DLD1 (cell line): Measurements from ENCODE around the gene SULT1C2.

Experiments used
- in situ Hi-C: cut with HindIII; loops from 2 replicates; pipeline ENCODE4 v1.10.0; 2017; ENCODE audit warnings: low sequenced_read_pairs

Gene SULT1C2

DNA sequence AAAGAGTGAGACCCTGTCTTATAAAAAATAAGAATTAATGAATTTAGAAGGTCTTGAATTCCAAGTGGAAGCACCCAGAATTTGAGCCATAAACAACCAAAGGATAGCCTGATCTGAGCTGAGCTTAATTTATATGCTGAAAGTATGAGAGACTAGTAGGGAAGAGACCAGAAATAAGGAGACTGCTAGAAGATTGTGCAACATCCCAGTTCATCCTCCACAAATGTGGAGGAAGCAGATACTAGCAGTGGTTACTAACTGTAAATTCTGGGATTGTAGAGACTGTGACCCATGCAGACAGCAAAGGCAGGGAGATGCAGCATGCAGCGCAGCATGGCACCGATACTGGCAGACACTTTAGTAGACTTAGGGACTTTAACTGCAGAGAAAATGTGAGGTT is 1.5 kb upstream of the SULT1C2 start:
- in situ Hi-C loops: no loop called here

DNA sequence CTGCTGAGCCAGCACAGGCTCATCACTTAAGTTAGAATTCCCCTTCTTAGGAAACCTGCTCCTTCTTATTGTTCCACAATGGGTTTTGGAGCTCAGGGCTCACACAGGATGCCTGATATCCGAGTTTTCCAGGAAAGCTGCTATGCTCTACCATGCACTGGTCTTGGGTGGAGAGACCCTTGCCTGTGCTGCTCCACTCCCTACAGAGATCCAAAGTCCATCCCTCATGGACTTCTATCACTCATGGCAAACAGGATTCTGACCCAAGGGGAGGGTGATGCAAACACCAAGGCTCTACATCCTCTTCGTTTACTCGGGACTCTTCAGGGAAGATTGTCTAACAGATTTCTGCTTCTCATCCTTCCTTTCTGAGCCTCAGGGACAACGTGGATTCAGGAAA is 5.2 kb downstream of the SULT1C2 start:
- in situ Hi-C loops: no loop called here

DNA sequence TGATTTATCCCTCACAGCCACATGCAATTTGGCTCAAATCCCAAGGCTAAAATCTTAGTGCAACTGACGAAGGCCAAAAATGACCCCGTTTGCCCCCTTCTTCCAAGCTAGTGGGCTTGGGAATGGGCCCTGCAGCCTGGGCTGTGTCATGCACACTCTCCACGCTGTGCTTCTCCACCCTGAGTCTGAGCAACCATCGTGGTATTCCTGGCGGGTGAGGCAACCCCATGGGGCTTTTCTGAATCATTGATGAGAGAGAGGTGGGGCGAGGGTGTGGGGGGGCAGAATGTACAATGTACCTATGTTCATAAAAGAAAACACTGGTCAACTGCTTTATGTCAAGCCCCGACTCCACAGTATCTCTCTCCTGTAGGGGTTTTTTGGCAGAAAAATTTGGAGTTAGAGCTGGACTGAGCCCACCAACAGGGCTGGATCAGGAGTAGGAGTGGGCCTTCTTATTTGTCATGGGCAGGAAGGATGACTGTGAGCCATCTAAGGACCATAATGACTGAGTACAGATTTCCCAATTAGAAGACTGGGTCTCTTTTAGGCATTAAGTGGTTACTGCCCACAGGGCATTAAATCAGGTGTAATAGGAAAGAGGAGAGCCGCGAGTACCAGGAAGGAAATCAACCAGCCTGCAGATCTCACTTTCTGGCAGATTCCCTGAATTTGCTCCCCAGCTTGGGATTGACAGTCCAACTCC is 8.9 kb downstream of the SULT1C2 start:
- in situ Hi-C loops: no loop called here

DNA sequence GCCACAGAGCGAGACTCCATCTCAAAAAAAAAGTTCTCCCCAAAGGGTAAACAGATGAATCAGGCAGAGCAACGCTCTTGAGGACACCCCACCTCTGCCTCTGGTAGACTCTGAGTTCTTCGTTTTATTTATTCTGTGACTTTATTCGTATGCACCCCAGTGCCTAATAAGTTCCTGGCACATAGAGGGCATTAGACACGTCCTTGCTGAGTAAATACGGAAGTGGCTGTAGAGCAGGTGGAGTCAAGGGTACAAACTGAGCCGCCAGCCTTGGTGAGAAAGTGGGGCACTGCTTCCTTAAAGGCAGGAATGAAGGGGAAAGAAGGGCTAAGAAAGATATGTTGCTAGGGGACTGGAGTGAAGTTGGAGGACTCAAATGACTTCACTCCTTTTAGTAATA is 12.9 kb downstream of the SULT1C2 start:
- in situ Hi-C loops: no loop called here

DNA sequence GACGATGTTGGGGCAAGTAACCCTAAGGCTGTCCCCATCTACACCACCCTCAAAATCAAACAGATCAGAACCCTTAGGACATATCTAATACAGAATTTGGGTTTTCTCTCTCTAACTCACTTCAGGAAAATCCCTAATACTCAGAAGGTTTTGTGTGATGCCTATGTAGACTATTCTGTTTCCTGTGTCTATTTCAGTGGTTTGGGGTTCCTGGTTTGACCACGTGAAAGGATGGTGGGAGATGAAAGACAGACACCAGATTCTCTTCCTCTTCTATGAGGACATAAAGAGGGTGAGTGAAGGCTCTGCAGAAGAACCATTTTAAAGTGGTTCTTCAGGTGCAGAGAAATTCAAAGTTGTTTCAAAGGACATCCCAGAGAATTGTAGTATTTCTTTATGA is 16.3 kb downstream of the SULT1C2 start:
- in situ Hi-C loops: no loop called here

DNA sequence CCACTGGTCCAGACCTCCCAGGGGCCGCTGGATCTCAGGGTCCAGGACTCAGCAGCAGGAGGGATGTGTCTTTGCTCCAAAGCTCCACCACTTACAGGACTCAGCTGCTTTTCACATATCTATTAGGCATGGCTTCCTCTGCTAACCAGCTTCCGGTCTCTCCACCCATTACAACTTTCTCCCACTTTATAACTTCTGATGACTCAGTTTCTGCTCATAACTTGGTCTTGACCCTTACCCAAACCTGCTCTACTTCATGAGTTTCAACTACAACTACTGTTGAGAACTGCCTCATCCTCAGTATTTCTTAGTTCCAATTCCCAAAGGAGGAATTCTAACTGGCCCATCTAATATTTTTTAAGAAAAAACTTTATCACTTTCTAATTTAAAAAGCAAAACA is 17.2 kb downstream of the SULT1C2 start:
- in situ Hi-C loops: no loop called here

DNA sequence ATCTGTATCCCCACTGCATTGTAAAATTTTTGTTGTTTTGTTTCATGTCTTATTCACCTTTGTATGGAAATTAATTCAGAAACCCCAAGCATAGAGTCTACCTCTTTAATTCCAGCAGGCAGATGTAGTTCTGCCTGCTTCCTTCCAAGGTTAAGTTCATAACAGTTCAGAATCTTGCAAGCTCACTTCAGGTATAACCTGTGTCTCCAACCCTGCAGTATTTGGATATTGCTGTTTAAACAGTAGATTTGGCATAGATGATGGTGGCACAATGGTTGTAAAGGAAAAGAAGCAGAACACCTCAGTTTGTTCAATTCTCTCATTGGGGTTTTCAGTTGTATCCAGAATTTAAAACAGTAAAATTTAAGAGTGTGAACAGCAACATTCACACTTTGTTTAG is 21.2 kb downstream of the SULT1C2 start:
- in situ Hi-C loops: no loop called here

DNA sequence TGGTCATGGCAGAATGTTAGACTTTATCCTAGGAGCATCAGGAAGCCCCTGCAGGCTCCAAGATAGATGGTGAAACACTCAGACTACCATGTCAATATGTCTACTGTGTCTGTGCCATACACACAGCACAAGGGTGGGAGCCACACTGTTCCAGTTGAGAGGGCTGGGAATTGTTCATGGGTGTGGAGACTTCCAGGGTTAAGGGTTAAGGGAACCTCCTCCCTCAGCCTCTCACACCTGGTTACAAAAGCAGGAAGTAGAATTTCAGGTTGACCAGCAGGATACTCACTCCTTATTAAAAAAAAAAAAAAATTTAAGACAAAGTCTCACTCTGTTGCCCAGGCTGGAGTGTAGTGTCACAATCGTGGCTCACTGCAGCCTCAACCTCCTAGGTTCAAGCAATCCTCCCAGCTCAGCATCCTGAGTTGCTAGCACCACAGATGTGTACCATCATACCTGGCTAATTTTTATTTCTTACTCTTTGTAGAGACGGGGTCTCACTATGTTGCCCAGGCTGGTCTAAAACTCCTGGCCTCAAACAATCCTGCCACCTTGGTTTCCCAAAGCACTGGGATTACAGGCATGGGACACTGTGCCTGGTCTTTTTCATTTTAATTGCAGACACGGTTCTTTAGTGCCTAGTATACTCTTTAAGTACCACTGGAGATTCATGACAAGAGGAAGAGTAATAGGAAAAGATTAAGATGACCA is 26.0 kb downstream of the SULT1C2 start:
- in situ Hi-C loops: no loop called here

DNA sequence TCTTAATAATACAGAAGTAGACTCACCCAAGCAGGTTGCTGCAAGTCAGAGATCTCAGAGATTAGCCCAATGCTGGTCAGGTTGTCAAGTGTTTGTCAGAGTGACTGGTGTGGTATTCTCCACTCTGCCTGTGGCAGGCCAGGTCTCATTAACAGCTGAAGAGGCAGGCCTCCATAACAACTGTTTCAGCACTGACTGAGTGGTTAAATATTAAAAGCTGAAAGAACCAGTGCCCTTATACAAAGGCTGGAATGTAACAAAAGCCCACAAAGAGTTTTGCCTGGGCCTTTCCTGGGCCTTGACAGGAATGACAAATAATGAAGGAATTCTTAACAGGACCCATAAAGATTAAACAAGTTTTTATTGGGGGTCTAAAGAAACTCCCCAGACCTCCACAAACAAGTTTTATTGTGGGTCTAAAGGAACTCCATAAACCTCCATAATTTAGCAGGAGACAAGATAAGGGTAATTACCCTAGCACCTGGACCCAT is 26.8 kb downstream of the SULT1C2 start:
- in situ Hi-C loops: no loop called here

DNA sequence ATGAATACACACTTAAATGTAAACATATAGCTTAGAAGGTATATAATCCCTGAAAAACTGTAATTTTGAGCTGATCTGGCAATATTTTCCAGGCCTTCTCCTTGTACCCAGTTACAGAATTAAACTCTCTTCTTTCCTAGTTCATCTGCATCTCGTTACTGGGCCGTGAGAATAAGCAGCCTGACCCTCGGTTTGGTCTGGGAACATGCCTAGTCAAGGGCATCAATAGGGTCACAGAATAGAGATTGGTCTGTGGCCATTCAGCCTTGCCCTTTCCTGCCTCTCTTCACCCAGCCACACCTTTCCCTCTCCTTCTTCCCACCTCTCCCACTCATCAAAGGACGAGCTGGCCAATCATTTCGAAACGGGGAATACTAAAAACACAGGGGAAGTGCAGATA is 27.3 kb downstream of the SULT1C2 start:
- in situ Hi-C loops: no loop called here

DNA sequence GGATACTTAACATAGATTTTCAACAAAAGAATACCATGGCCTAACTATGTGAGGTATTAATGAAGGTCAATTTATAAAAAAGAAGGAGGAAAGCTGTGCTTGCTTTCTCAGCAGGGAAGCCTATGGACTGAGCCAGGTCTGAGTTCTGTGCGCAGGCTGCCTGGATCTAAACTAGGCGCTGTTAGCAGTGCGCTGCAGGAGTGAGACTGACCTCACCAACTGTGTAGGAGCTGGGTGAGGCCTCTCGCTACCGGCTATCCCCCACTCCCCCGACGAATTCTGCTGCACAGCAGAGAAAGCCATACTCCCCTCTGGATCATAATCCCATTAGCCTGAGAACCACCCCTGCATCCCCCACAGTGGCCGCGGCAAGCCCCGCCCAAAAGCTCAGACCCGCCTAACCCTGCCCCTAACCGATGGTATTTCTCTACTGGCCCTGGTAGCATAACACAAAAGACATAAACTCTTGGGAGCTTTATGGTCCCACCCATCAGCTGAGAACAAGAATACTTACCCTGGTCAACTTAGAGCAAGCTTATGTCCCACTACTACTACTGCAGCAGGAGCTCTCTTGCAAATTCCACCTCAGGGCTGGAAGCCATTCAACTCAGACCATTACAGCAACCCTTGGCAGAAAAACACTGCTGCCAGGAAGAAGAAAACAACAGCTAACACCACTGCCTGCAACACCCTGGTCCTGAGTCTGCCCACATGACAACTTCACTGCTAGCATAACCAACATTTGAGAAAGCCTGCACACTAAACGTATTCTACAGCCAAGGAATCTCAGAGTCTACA is 28.0 kb downstream of the SULT1C2 start:
- in situ Hi-C loops: no loop called here

DNA sequence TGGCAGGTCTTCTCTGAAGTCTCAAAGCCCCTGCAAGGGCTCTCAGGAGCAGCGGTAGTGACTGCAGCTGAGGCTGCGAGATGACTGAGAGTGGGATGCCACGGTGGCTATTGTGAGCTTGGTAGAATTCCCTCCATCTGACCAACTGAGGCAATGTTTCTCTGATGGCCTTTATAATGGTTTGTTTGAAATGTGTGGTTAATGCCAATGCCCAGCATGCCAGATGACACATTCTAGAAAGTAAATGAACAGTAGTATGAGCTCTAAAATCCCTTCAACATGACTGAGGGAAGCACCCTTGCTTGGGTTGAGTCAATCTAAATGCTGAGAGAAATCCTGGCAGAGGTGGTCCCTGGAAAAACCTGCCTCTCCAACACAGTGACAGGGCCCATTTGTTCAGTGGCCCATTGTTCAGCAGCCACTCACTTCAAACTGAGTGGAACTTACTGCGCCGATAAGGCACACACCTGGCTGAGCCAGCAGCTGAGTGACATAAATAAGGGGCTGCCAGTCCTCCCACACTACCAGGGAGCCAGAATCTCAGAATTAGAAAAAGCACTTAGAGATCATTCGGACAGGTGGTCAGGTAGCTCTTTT is 31.7 kb downstream of the SULT1C2 start:
- in situ Hi-C loops: no loop called here

DNA sequence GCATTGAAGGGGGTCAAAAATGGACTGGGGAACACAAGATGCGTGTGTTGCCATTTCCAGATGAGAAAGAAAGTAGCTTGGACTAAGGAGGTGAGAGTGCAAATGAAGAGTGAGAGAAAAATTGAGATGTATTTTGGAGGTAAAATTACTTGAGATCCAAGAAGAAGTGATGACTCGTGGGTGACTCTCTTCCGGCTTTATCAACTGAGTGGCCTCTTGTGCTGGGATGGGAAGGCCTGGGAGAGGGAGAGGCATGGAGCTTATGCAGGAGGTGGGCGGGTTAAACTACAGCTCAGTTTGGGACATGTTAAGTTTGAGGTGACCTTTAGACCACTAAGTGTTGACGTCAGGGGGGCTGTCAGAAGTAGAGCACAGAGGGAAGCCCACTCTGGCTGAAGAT is 34.9 kb downstream of the SULT1C2 start:
- in situ Hi-C loops: no loop called here

DNA sequence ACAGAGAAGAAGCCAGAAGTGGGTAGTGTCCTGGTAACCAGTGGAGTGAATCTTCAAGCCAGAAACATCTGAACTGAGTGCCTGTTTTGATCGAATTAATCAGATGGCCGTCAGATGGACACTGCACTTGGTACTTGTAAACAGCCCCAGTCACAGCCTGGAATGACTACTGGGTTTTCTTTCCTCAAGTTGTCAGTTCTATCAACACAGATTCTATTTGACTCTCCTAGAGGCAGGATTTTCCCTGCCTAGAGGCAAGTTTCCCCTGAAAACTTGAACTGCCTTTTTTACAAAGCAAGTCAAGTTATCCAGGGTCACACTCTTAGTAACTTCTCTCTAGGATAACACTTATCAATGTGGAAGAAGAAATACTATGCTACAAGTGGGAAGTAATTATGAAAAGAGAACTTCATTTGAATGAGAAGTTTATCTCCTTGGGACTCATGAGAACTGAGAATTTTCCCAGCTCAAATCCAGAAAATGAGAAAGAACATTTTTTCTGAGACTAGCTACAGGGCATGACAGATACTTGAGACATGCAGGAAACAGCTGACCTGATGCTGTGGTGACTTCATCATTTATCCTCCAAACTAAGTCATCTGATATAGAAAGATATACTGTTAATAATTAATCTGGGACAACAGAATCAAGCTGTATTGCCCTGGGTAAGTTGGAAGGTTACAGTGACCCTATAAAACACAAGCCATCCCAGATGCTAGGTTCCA is 36.0 kb downstream of the SULT1C2 start:
- in situ Hi-C loops: no loop called here

DNA sequence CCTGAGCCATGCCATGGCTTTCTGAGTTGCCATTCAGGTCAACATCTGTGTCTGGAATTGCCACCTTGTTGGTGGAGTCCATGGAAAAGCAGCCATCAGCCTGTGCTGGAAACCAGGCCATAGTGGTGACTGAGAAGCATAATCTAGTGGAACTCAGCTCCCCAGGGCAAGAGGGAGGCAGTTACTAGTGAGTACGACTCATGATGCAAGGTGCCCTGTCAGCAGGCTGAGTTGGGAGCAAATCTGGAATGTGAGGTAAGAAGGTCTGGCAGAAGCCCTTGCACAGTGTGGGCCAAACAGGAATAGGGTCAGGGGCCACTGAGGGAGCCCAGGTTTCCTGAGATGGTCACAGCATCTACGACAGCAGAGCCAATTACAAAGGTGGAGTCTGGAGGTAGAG is 37.1 kb downstream of the SULT1C2 start:
- in situ Hi-C loops: no loop called here

DNA sequence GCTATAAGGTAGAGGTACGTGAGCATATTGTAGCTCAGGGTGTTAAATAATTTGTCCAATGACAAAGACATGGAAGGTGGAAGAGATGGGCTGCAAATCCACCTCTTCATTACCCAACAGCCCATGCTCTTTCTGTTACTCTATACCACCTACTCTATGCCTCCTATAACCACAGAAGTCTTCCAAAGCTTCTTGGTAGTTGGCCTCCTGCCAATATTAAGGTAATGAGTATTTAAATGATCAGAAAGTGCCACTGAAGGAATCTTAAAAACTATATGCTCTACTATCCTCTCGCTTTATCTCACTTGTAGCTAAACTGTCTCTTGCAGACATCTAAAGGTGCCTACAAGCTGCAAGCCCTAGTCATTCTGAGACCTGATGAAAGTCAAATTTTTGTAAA is 41.1 kb downstream of the SULT1C2 start:
- in situ Hi-C loops: no loop called here

DNA sequence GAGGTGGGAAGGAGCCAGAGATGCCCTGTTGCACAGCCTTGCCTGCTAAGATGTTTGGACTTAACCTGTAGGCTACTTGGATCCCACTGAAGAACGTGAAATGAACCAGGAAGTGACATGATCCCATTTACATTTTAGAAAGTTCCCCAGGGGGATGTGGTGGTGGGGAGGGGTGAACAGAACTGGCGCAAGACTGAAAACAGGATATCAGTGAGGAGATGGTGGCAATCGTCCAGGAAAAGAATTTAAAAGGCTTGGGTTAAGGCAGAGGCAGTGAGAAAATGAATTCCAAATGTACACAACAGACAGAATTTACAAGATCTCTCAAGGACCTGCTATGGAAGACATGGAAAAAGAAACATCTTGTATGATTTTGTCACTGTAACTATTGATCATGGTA is 42.3 kb downstream of the SULT1C2 start:
- in situ Hi-C loops: no loop called here

DNA sequence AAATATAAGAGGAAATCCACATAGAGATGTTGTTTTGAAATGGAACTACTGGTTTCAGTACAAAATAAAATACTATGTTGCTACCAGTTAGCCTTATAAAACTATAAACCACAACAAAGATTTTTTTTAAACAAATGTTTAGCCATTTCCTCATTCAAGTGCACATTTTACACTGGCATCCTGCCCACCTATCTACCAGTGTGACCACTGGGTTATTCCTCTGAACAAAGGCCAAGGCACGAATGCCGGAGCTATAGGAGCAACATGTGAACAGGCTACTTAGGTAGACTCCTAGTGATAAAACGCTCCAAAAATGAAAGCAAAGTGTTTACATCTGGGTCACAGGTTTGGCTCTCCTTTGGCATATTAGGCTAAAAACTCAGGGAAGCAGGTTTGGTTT is 57.3 kb downstream of the SULT1C2 start:
- in situ Hi-C loops: no loop called here

DNA sequence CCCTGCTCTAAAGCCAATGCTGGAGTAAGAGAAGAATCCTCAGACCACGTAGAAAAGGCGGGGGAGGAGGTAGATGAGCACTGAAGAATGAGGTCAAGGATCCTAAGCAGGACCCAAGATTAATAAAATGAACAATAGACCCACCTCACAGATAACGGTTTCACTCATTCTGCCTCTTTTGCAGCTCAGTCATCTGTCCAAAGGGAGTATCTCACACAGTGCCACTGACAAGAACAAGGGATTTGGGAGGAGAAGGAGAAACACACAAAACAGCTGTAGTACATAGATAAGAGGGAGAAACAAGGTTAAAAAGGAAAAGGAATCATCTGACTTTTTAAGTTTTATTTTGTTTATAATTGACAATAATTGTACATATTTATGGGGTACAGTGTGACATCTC is 58.1 kb downstream of the SULT1C2 start:
- in situ Hi-C loops: no loop called here

DNA sequence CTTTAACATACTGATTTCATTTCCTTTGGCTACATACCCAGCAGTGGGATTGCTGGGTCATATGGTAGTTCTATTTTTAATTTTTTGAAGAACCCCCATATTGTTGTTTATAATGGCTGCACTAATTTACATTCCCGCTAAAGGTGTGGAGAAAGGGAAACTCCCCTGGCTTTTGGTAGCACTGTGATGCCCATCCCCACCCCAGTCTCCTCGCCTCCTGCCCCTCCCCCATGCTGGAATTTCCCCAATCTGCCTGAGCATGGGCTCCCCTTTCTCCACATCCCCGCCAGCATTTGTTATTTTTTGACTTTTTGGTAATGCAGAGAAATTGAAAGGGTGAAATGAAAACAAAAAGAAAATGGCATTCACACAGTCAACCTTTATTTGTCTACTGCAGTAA is 59.1 kb downstream of the SULT1C2 start:
- in situ Hi-C loops: no loop called here
